Keratinocyte (primary cell): ENCODE data around the gene SGIP1. TPM values are rescaled to one million over a fixed set of nuclear protein-coding genes. Genes with fewer than 3 reads are reported as not detected.

Source experiments
- DNase-seq: peaks from one replicate; pipeline ENCODE4 v3.0.0-alpha.2; 2011; ENCODE audit warnings: low read depth, missing footprints, low spot score
- FAIRE-seq: peaks from 2 replicates; lab custom pipeline; 2011; peaks lifted over from hg19 to GRCh38; lab: Jason Lieb, UNC
- H2AFZ ChIP-seq: 2 replicates; pipeline ENCODE4 v1.6.0; 2012; ENCODE audit warnings: low read length, control low read depth, inconsistent platforms; ENCODE audit not compliant: control insufficient read depth
- H3K27ac ChIP-seq: 2 replicates; pipeline ENCODE4 v1.5.1; 2011; ENCODE audit warnings: low read length; ENCODE audit not compliant: control insufficient read depth, insufficient read depth
- H3K27me3 ChIP-seq: 3 replicates; pipeline ENCODE4 v1.6.0; 2011; ENCODE audit warnings: low read length; ENCODE audit not compliant: control insufficient read depth, insufficient read depth; ENCODE audit errors: extremely low read depth
- H3K36me3 ChIP-seq, 2 experiments: 2 replicates in 1 of 2; 3 replicates in 1 of 2; pipeline ENCODE4 v1.5.1; 2011; ENCODE audit warnings: low read length in 2 of 2, mild to moderate bottlenecking in 1 of 2; ENCODE audit not compliant: control insufficient read depth in 2 of 2, insufficient read depth in 2 of 2; ENCODE audit errors: extremely low read depth in 1 of 2
- H3K4me1 ChIP-seq: 3 replicates; pipeline ENCODE4 v1.5.1; 2011; ENCODE audit warnings: low read length; ENCODE audit not compliant: control insufficient read depth, insufficient read depth; ENCODE audit errors: extremely low read depth
- H3K4me2 ChIP-seq: 3 replicates; pipeline ENCODE4 v1.6.0; 2011; ENCODE audit warnings: low read depth, low read length; ENCODE audit not compliant: control insufficient read depth, insufficient read depth; ENCODE audit errors: extremely low read depth
- H3K4me3 ChIP-seq, 3 experiments: fragments of 200-600 bp in 1 of 3; sonication (generic) in 1 of 3; 2 replicates in 2 of 3; 3 replicates in 1 of 3; pipeline ENCODE4 v1.5.1; 2011 to 2016; ENCODE audit warnings: low read length in 3 of 3, mild to moderate bottlenecking in 3 of 3, control low read depth in 2 of 3, inconsistent platforms in 1 of 3, low read depth in 1 of 3, mixed read lengths in 1 of 3, mixed run types in 1 of 3, moderate library complexity in 1 of 3; ENCODE audit not compliant: control insufficient read depth in 2 of 3, insufficient read depth in 2 of 3; ENCODE audit errors: extremely low read depth in 1 of 3
- H3K79me2 ChIP-seq: 2 replicates; pipeline ENCODE4 v1.6.0; 2012; ENCODE audit warnings: low read length; ENCODE audit not compliant: control insufficient read depth, insufficient read depth
- H3K9ac ChIP-seq: 3 replicates; pipeline ENCODE4 v1.6.0; 2011; ENCODE audit warnings: low read length; ENCODE audit not compliant: control insufficient read depth, insufficient read depth; ENCODE audit errors: extremely low read depth
- H3K9me1 ChIP-seq: 3 replicates; pipeline ENCODE4 v1.6.0; 2011; ENCODE audit warnings: low read length; ENCODE audit not compliant: control insufficient read depth, insufficient read depth; ENCODE audit errors: extremely low read depth
- H3K9me3 ChIP-seq: 2 replicates; pipeline ENCODE4 v1.5.1; 2012; ENCODE audit warnings: low read depth, low read length; ENCODE audit not compliant: control insufficient read depth
- H4K20me1 ChIP-seq: 3 replicates; pipeline ENCODE4 v1.6.0; 2011; ENCODE audit warnings: low read length; ENCODE audit not compliant: control insufficient read depth, insufficient read depth; ENCODE audit errors: extremely low read depth
- EZH2 ChIP-seq: IDR thresholded peaks from one replicate; pipeline ENCODE4 v1.6.1; 2012; ENCODE audit warnings: inconsistent platforms, mild to moderate bottlenecking, low read length, moderate library complexity
- dilution Hi-C: fragments of 300-500 bp; cut with MboI; formaldehyde crosslinking; loops from one replicate; pipeline ENCODE4 v1.7.0; 2020; ENCODE audit warnings: low sequenced_read_pairs; ENCODE audit not compliant: extremely low pct_ligation_motif_present
- polyA plus RNA-seq, 5 experiments: library from polyadenylated mRNA; depleted of rRNA in 3 of 5; stranded (reverse) in 3 of 5; stranded (forward) in 1 of 5; unstranded in 1 of 5; fragments of >200 nt; gene quantifications; 1 replicate in 1 of 5; 2 replicates in 3 of 5; 3 replicates in 1 of 5; pipeline versions ENCODE4 v1.2.1 to v1.2.3, GENCODE V29; 2011 to 2012; ENCODE audit warnings: missing spikeins in 2 of 5, low read depth in 1 of 5, low replicate concordance in 1 of 5
- TF ChIP-seq, protein P1 (sequence below), 3 experiments: IDR thresholded peaks in 1 of 3; conservative IDR thresholded peaks in 1 of 3; optimal IDR thresholded peaks in 1 of 3; 2 replicates in 2 of 3; 3 replicates in 1 of 3; pipeline versions ENCODE3 to v1.5.1; 2011; ENCODE audit warnings: low read length in 3 of 3, mild to moderate bottlenecking in 3 of 3, moderate library complexity in 2 of 3, control low read depth in 1 of 3, inconsistent platforms in 1 of 3; ENCODE audit not compliant: insufficient read depth in 2 of 3; ENCODE audit errors: extremely low read depth in 1 of 3

Gene SGIP1
- polyA plus RNA-seq, 1 donor (not counting 4 experiments of a cell fraction or from before 2014, with no cell fraction given) = 0.05 TPM

DNA sequence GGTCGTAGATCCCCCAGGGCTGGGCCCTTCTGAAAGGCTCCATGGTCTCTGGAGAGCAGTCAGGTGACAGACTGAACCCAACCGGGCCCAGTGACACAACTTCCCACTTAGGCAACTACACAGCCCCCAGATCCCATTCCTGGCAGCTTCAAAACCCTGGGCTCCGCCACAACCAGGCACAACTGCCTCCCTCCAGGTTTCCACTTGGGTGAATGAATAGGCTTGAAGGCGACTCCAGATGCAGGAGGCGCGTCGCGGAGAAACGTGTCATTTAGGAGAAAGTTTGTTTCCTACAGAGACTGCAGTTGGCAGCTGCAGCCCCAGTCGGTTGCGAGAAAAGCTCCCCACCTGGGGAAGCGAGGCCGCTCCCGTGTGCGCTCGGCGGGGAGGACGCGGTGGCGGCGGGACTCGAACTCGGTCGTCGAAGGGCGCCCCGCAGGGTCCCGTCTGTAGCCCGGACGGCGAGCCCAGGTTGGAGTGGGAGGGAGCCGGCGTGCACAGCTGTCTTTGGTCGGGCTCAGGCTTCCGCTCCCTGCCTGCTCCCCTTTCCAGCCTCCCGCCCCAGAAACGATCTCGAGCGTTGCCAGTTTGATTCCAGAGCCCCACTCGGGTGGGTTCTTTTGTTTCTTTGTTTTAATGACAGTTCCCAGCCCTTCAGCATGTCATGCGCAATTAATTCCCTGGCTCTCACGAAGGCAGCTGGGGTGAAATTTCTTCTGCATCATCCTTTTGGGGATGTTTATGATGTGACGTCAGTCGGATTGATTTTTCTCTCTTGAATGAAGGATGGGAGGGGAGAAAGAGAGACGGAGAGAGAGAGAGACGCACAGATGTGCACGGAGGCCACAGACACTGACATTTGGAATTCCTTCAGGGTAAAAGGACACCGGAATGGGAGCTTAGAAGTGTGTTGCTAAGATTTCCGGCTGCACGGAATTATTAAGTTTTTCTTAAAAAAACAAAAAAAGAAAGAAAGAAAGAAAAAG lies 862 bp upstream of the SGIP1 start:
- Histone ChIP-seq H3K36me3 (no peaks in the 10 kb centered on the region), H3K27ac (no peak overlapping the region), H3K4me2 (peak overlapping the region; percentile 82), H3K4me3 (peak overlapping the region; percentile 13 to 56 (median 42)), H3K27me3 (no peaks in the 10 kb centered on the region), H3K9me3 (no peaks in the 10 kb centered on the region), H3K9ac (peak overlapping the region; percentile 9), H2AFZ (peak overlapping the region; percentile 50), H3K9me1 (no peaks in the 10 kb centered on the region), H3K4me1 (peaks cover 5% of the 10 kb centered on the region), H4K20me1 (no peaks in the 10 kb centered on the region), H3K79me2 (no peaks in the 10 kb centered on the region)
- no peak for TF ChIP-seq EZH2
- TF ChIP-seq, protein P1, sequence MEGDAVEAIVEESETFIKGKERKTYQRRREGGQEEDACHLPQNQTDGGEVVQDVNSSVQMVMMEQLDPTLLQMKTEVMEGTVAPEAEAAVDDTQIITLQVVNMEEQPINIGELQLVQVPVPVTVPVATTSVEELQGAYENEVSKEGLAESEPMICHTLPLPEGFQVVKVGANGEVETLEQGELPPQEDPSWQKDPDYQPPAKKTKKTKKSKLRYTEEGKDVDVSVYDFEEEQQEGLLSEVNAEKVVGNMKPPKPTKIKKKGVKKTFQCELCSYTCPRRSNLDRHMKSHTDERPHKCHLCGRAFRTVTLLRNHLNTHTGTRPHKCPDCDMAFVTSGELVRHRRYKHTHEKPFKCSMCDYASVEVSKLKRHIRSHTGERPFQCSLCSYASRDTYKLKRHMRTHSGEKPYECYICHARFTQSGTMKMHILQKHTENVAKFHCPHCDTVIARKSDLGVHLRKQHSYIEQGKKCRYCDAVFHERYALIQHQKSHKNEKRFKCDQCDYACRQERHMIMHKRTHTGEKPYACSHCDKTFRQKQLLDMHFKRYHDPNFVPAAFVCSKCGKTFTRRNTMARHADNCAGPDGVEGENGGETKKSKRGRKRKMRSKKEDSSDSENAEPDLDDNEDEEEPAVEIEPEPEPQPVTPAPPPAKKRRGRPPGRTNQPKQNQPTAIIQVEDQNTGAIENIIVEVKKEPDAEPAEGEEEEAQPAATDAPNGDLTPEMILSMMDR (optimal IDR thresholded peaks at IDR 0.05 in 1 of 3, IDR thresholded peaks at IDR 0.05 in 1 of 3, conservative IDR thresholded peaks at IDR 0.05 in 1 of 3; ENCODE audit: extremely low read depth in 1 of 3, insufficient read depth in 2 of 3, low read length in 3 of 3) = no peak
- FAIRE-seq = no peak
- no peak for DNase-seq
- dilution Hi-C loops = no loop called here

DNA sequence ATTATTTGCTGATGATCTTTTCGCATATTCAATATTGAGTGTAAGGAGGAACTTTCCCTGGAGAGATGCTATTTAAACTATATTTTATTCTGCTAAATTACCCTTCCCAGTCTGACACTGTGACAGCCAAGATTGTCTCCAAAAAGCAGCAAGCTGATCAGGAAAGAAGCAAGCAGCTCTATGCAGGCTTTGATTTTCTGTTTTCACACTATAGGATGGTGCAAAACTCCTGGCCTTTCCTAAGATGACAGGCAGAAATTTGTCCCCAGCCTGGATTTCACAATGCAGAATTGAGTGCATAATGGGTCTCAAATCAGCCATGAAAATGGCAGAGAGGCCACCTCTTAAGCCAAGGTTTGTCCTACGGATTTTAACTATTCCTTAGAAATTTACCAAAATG lies 1.1 kb downstream of the SGIP1 start:
- H3K4me2 ChIP-seq = no peak overlapping the region
- no peak overlapping the region for H2AFZ ChIP-seq
- no peaks in the 10 kb centered on the region for H3K27me3 ChIP-seq
- no peaks in the 10 kb centered on the region for H3K9me1 ChIP-seq
- no peak overlapping the region for H3K27ac ChIP-seq
- peaks cover 18% of the 10 kb centered on the region for H3K4me1 ChIP-seq
- DNase-seq (no peak), FAIRE-seq (no peak)
- TF ChIP-seq EZH2 = no peak
- TF ChIP-seq, protein P1 (optimal IDR thresholded peaks at IDR 0.05 in 1 of 3, IDR thresholded peaks at IDR 0.05 in 1 of 3, conservative IDR thresholded peaks at IDR 0.05 in 1 of 3; ENCODE audit: extremely low read depth in 1 of 3, insufficient read depth in 2 of 3, low read length in 3 of 3) = no peak
- H3K4me3 ChIP-seq = no peak overlapping the region
- no peaks in the 10 kb centered on the region for H3K79me2 ChIP-seq
- H3K9ac ChIP-seq = no peak overlapping the region
- no peaks in the 10 kb centered on the region for H3K36me3 ChIP-seq
- dilution Hi-C loops = no loop called here
- H4K20me1 ChIP-seq = no peaks in the 10 kb centered on the region
- no peaks in the 10 kb centered on the region for H3K9me3 ChIP-seq
